ENCODE results near the gene RUVBL2. TPM values are rescaled to one million over a fixed set of nuclear protein-coding genes. Genes with fewer than 3 reads are reported as not detected.

Gene RUVBL2
- polyA plus RNA-seq, 1 donor from 2014 or later: 184 TPM

DNA sequence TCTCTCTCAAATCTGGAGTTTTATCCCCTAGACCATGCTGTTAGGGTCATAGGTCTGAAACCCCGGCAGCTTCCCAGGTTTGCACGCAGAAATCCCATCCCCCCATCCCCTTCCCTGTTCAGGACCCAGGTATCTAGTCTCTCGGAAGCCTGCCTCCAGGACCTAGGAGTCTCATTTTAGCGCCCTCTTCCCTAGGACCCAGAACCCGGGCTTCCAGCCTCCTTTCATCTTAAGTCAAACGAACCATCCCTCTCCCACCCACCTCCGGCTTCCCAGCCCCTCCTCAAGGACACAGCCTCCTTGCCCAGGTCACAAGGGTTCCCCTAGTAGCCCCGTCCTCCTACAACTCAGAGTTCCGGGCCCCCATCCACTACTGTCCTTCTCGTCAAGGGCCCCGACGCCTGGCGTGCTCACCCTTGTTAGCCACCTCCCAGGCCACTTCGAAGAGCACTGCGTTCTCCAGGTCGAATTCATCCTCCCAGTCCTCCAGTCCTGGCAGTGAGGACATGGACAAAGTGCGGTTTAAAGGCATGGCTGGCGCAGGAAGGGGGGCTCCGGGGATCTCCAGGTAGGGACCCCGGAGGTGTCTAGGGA lies 1.0 kb upstream of the RUVBL2 start:
- no peaks in the 10 kb centered on the region for H3K27me3 ChIP-seq (ENCODE audit: insufficient read depth, low read depth, low read length)
- H4K20me1 ChIP-seq (ENCODE audit: insufficient read depth): no peaks in the 10 kb centered on the region
- peak overlapping the region; percentile 87 for H3K9ac ChIP-seq (ENCODE audit: low read length)
- TF ChIP-seq EZH2 (IDR thresholded peaks at IDR 0.05; ENCODE audit: borderline replicate concordance, insufficient read depth, low read length, poor library complexity, severe bottlenecking): no peak
- no peak for TF ChIP-seq POLR2AphosphoS5 (IDR thresholded peaks at IDR 0.05)
- TF ChIP-seq TAF1 (IDR thresholded peaks at IDR 0.05; ENCODE audit: low read depth): no peak
- no peak for TF ChIP-seq EP300 (conservative IDR thresholded peaks at IDR 0.05; ENCODE audit: poor library complexity, severe bottlenecking)
- peak; percentile 36 for TF ChIP-seq MXI1 (conservative IDR thresholded peaks at IDR 0.05; ENCODE audit: poor library complexity, severe bottlenecking)
- TF ChIP-seq RAD21 (conservative IDR thresholded peaks at IDR 0.05): no peak
- TF ChIP-seq, protein P1, sequence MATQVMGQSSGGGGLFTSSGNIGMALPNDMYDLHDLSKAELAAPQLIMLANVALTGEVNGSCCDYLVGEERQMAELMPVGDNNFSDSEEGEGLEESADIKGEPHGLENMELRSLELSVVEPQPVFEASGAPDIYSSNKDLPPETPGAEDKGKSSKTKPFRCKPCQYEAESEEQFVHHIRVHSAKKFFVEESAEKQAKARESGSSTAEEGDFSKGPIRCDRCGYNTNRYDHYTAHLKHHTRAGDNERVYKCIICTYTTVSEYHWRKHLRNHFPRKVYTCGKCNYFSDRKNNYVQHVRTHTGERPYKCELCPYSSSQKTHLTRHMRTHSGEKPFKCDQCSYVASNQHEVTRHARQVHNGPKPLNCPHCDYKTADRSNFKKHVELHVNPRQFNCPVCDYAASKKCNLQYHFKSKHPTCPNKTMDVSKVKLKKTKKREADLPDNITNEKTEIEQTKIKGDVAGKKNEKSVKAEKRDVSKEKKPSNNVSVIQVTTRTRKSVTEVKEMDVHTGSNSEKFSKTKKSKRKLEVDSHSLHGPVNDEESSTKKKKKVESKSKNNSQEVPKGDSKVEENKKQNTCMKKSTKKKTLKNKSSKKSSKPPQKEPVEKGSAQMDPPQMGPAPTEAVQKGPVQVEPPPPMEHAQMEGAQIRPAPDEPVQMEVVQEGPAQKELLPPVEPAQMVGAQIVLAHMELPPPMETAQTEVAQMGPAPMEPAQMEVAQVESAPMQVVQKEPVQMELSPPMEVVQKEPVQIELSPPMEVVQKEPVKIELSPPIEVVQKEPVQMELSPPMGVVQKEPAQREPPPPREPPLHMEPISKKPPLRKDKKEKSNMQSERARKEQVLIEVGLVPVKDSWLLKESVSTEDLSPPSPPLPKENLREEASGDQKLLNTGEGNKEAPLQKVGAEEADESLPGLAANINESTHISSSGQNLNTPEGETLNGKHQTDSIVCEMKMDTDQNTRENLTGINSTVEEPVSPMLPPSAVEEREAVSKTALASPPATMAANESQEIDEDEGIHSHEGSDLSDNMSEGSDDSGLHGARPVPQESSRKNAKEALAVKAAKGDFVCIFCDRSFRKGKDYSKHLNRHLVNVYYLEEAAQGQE (IDR thresholded peaks at IDR 0.05; ENCODE audit: borderline replicate concordance): no peak
- no peak for TF ChIP-seq SMC3 (conservative IDR thresholded peaks at IDR 0.05; ENCODE audit: poor library complexity)
- peaks cover 21% of the 10 kb centered on the region for H3K79me2 ChIP-seq (replicated peaks; ENCODE audit: insufficient read depth, low read length)
- peak overlapping the region; percentile 59 for H3K4me2 ChIP-seq (ENCODE audit: low read length)
- H3K4me3 ChIP-seq (ENCODE audit: low read length): peak overlapping the region; percentile 78
- peaks cover 4% of the 10 kb centered on the region for H3F3A ChIP-seq (ENCODE audit: insufficient read depth, low read length, poor library complexity, severe bottlenecking)
- no peaks in the 10 kb centered on the region for H3K9me3 ChIP-seq (ENCODE audit: low read length)
- peak overlapping the region; percentile 79 for H3K27ac ChIP-seq (ENCODE audit: low read length)
- no peaks in the 10 kb centered on the region for H3K9me2 ChIP-seq (ENCODE audit: insufficient read depth, low read length)
- H2AFZ ChIP-seq (ENCODE audit: low read depth, low read length): peak overlapping the region; percentile 46
- H3K36me3 ChIP-seq (ENCODE audit: insufficient read depth, low read length): no peaks in the 10 kb centered on the region

- Histone ChIP-seq H3K4me3 (ENCODE audit: low read length) (peak overlapping the region; percentile 78), H3K79me2 (replicated peaks; ENCODE audit: insufficient read depth, low read length) (peaks cover 21% of the 10 kb centered on the region), H3K36me3 (ENCODE audit: insufficient read depth, low read length) (no peaks in the 10 kb centered on the region), H2AFZ (ENCODE audit: low read depth, low read length) (peak overlapping the region; percentile 11), H3F3A (ENCODE audit: insufficient read depth, low read length, poor library complexity, severe bottlenecking) (peaks cover 4% of the 10 kb centered on the region), H3K9ac (ENCODE audit: low read length) (peak overlapping the region; percentile 71), H3K4me2 (ENCODE audit: low read length) (peak overlapping the region; percentile 95), H3K9me3 (ENCODE audit: low read length) (no peaks in the 10 kb centered on the region), H3K9me2 (ENCODE audit: insufficient read depth, low read length) (no peaks in the 10 kb centered on the region), H3K27me3 (ENCODE audit: insufficient read depth, low read depth, low read length) (no peaks in the 10 kb centered on the region), H4K20me1 (ENCODE audit: insufficient read depth) (no peaks in the 10 kb centered on the region), H3K27ac (ENCODE audit: low read length) (peak overlapping the region; percentile 80)
- TF ChIP-seq TAF1 (IDR thresholded peaks at IDR 0.05; ENCODE audit: low read depth) (no peak), EZH2 (IDR thresholded peaks at IDR 0.05; ENCODE audit: borderline replicate concordance, insufficient read depth, low read length, poor library complexity, severe bottlenecking) (no peak), POLR2AphosphoS5 (IDR thresholded peaks at IDR 0.05) (no peak), MXI1 (conservative IDR thresholded peaks at IDR 0.05; ENCODE audit: poor library complexity, severe bottlenecking) (no peak), EP300 (conservative IDR thresholded peaks at IDR 0.05; ENCODE audit: poor library complexity, severe bottlenecking) (no peak), SMC3 (conservative IDR thresholded peaks at IDR 0.05; ENCODE audit: poor library complexity) (no peak), RAD21 (conservative IDR thresholded peaks at IDR 0.05) (no peak)
- TF ChIP-seq, protein P2, sequence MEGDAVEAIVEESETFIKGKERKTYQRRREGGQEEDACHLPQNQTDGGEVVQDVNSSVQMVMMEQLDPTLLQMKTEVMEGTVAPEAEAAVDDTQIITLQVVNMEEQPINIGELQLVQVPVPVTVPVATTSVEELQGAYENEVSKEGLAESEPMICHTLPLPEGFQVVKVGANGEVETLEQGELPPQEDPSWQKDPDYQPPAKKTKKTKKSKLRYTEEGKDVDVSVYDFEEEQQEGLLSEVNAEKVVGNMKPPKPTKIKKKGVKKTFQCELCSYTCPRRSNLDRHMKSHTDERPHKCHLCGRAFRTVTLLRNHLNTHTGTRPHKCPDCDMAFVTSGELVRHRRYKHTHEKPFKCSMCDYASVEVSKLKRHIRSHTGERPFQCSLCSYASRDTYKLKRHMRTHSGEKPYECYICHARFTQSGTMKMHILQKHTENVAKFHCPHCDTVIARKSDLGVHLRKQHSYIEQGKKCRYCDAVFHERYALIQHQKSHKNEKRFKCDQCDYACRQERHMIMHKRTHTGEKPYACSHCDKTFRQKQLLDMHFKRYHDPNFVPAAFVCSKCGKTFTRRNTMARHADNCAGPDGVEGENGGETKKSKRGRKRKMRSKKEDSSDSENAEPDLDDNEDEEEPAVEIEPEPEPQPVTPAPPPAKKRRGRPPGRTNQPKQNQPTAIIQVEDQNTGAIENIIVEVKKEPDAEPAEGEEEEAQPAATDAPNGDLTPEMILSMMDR (IDR thresholded peaks at IDR 0.05; ENCODE audit: poor library complexity, severe bottlenecking): no peak
- TF ChIP-seq, protein P1 (IDR thresholded peaks at IDR 0.05; ENCODE audit: borderline replicate concordance): no peak
Observed at GRCh38 chr19:48994035-48994386, 324 bp downstream of the RUVBL2 start.

Data from neural cell (in vitro differentiated cells).